CD14-positive monocyte (primary cell): ENCODE measurements around the gene ACAA1. TPM values are rescaled to one million over a fixed set of nuclear protein-coding genes. Genes with fewer than 3 reads are reported as not detected.

Source experiments
- DNase-seq, 3 donors: peaks; one replicate each; pipeline ENCODE4 v3.0.0-alpha.2; 2011 to 2022
- H2AFZ ChIP-seq: 2 replicates; pipeline ENCODE4 v1.6.0; 2012; ENCODE audit warnings: mild to moderate bottlenecking, low read depth, low read length, inconsistent platforms; ENCODE audit not compliant: insufficient read depth, poor library complexity, severe bottlenecking
- H3K27ac ChIP-seq, 2 donors: 1 replicate in 1 of 2; 2 replicates in 1 of 2; pipeline ENCODE4 v1.5.1; 2012 to 2013; ENCODE audit warnings: low read length in 2 of 2, control low read depth in 1 of 2, inconsistent platforms in 1 of 2, low read depth in 1 of 2, mild to moderate bottlenecking in 1 of 2
- H3K27me3 ChIP-seq, 2 donors: one replicate each; pipeline versions ENCODE4 v1.6.0 to v1.6.1; 2011 to 2013; ENCODE audit warnings: low read length in 2 of 2; ENCODE audit not compliant: control insufficient read depth in 2 of 2, insufficient read depth in 2 of 2
- H3K36me3 ChIP-seq, 2 donors: replicated peaks in 1 of 2; 1 replicate in 1 of 2; 2 replicates in 1 of 2; pipeline versions ENCODE4 v1.5.1 to v1.6.1; 2012 to 2013; ENCODE audit warnings: low read length in 2 of 2, control low read depth in 1 of 2, inconsistent platforms in 1 of 2, mild to moderate bottlenecking in 1 of 2; ENCODE audit not compliant: insufficient read depth in 2 of 2, control insufficient read depth in 1 of 2
- H3K4me1 ChIP-seq, 2 donors: 1 replicate in 1 of 2; 2 replicates in 1 of 2; pipeline versions ENCODE4 v1.5.1 to v1.6.1; 2012 to 2013; ENCODE audit warnings: low read length in 2 of 2, control low read depth in 1 of 2, inconsistent platforms in 1 of 2, mild to moderate bottlenecking in 1 of 2, moderate library complexity in 1 of 2; ENCODE audit not compliant: insufficient read depth in 2 of 2, control insufficient read depth in 1 of 2
- H3K4me2 ChIP-seq: replicated peaks from 2 replicates; pipeline ENCODE3; 2012; ENCODE audit warnings: low read length, moderate library complexity, mild to moderate bottlenecking; ENCODE audit not compliant: poor library complexity, severe bottlenecking; ENCODE audit errors: extremely low read depth
- H3K4me3 ChIP-seq, 3 experiments: fragments of 200-600 bp in 1 of 3; sonication (generic) in 1 of 3; replicated peaks in 1 of 3; 1 replicate in 2 of 3; 2 replicates in 1 of 3; pipeline ENCODE4 v1.5.1; 2011 to 2013; ENCODE audit warnings: low read length in 3 of 3, mild to moderate bottlenecking in 3 of 3, control low read depth in 2 of 3, low read depth in 2 of 3, inconsistent platforms in 1 of 3, moderate library complexity in 1 of 3
- H3K79me2 ChIP-seq: 2 replicates; pipeline ENCODE4 v1.6.0; 2012; ENCODE audit warnings: mild to moderate bottlenecking, control low read depth, inconsistent platforms, low read length, moderate library complexity; ENCODE audit not compliant: insufficient read depth
- H3K9ac ChIP-seq: 2 replicates; pipeline ENCODE4 v1.6.0; 2017; ENCODE audit warnings: low read length, mild to moderate bottlenecking; ENCODE audit not compliant: insufficient read depth, poor library complexity, severe bottlenecking
- H3K9me3 ChIP-seq, 2 donors: replicated peaks in 1 of 2; 1 replicate in 1 of 2; 2 replicates in 1 of 2; pipeline versions ENCODE4 v1.5.1 to v1.6.1; 2012 to 2013; ENCODE audit warnings: low read length in 2 of 2, control low read depth in 1 of 2; ENCODE audit not compliant: control insufficient read depth in 1 of 2, insufficient read depth in 1 of 2
- H4K20me1 ChIP-seq: 2 replicates; pipeline ENCODE4 v1.6.0; 2012; ENCODE audit warnings: mild to moderate bottlenecking, low read length, control low read depth, moderate library complexity; ENCODE audit not compliant: insufficient read depth
- H3K27ac Mint-ChIP-seq, 7 donors: one replicate each; pipeline ENCODE4 v1.8.0; 2020; ENCODE audit warnings: mild to moderate bottlenecking in 7 of 7, mixed read lengths in 7 of 7, moderate library complexity in 6 of 7, inconsistent platforms in 2 of 7
- H3K27me3 Mint-ChIP-seq, 3 donors: one replicate each; pipeline ENCODE4 v1.8.0; 2021 to 2022; ENCODE audit warnings: low read depth in 3 of 3, mild to moderate bottlenecking in 3 of 3, mixed read lengths in 3 of 3, moderate library complexity in 3 of 3, inconsistent platforms in 1 of 3
- H3K36me3 Mint-ChIP-seq, 2 donors: one replicate each; pipeline ENCODE4 v1.8.0; 2020; ENCODE audit warnings: mixed read lengths in 2 of 2, inconsistent platforms in 1 of 2, mild to moderate bottlenecking in 1 of 2
- H3K4me1 Mint-ChIP-seq: one replicate; pipeline ENCODE4 v1.8.0; 2020; ENCODE audit warnings: mild to moderate bottlenecking, mixed read lengths
- H3K4me3 Mint-ChIP-seq, 2 donors: one replicate each; pipeline ENCODE4 v1.8.0; 2020; ENCODE audit warnings: mild to moderate bottlenecking in 2 of 2, mixed read lengths in 2 of 2, moderate library complexity in 1 of 2
- H3K9me3 Mint-ChIP-seq, 7 donors: one replicate each; pipeline ENCODE4 v1.8.0; 2020 to 2022; ENCODE audit warnings: mixed read lengths in 7 of 7, mild to moderate bottlenecking in 6 of 7, moderate library complexity in 6 of 7, inconsistent platforms in 2 of 7
- WGBS: methylation state at CpG from one replicate; pipeline ENCODE4 v1.1.5; 2013; ENCODE audit warnings: missing lambda C conversion rate; ENCODE audit not compliant: insufficient coverage; 5-methylcytosine and 5-hydroxymethylcytosine counted together
- intact Hi-C, 2 donors: fragments of 100-400 bp; cut with micrococcal nuclease; formaldehyde crosslinking; loops; one replicate each; pipeline versions ENCODE4 v1.15.0 to v1.15.1; 2023
- polyA plus RNA-seq, 3 donors: library from polyadenylated mRNA; depleted of rRNA in 1 of 3; unstranded in 2 of 3; stranded (reverse) in 1 of 3; fragments of 300-500 nt in 2 of 3; fragments of >200 nt in 1 of 3; fragmentation: Illumina TruSeq in 2 of 3; gene quantifications; 1 replicate in 2 of 3; 2 replicates in 1 of 3; pipeline ENCODE4 v1.2.3, GENCODE V29; 2012 to 2021
- TF ChIP-seq, protein P1 (sequence below): fragments of 200-600 bp; IDR thresholded peaks from one replicate; pipeline ENCODE4 v1.8.0; 2022; ENCODE audit warnings: antibody characterized with exemption, mild to moderate bottlenecking

The ACAA1 gene
- polyA plus RNA-seq, 3 donors: 123 to 268 (median 133) TPM

DNA sequence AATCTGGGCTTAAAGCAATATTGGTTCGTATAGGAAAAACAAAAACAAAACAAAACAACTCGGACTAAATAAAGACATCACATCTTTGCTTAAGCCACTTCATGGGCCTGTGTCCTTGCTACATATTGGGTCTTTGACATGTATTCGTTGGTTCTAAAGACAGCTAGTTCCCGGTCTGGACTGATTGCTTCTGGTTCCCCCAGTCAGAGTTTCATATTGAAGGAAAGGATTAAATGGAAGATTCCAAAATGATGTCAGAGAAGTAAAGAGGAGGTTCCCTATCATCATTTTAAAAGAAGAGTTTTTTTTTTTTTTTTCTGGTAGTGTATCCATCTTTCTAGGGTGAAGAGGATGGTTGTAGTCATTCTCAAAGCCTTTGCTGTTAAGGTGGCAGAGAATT is 30.7 kb upstream of the ACAA1 start:
- Mint-ChIP-seq H3K9me3 (no peaks in the 10 kb centered on the region), H3K36me3 (peaks cover 19 to 24% of the 10 kb centered on the region in 2 donors), H3K27me3 (no peaks in the 10 kb centered on the region), H3K4me1 (peaks cover 64% of the 10 kb centered on the region), H3K27ac (peak overlapping the region in 2 of 7 donors; percentile 33 to 50), H3K4me3 (peak overlapping the region in 1 of 2 donors; percentile 5)
- Histone ChIP-seq H3K4me3 (peak overlapping the region in 1 of 3 experiments; percentile 94), H3K79me2 (peaks cover 71% of the 10 kb centered on the region), H3K4me1 (peaks cover 23 to 40% of the 10 kb centered on the region in 2 donors), H2AFZ (no peak overlapping the region), H3K27ac (no peak overlapping the region), H3K9me3 (no peaks in the 10 kb centered on the region), H3K9ac (no peak overlapping the region), H3K27me3 (no peaks in the 10 kb centered on the region), H3K36me3 (no peaks in the 10 kb centered on the region), H3K4me2 (peak overlapping the region; percentile 77), H4K20me1 (peaks cover 66% of the 10 kb centered on the region)
- DNase-seq: peak in 1 of 3 donors; percentile 33
- WGBS: 100% methylated on average over 1 of the region's 4 CpGs
- intact Hi-C loops: no loop called here
- TF ChIP-seq, protein P1, sequence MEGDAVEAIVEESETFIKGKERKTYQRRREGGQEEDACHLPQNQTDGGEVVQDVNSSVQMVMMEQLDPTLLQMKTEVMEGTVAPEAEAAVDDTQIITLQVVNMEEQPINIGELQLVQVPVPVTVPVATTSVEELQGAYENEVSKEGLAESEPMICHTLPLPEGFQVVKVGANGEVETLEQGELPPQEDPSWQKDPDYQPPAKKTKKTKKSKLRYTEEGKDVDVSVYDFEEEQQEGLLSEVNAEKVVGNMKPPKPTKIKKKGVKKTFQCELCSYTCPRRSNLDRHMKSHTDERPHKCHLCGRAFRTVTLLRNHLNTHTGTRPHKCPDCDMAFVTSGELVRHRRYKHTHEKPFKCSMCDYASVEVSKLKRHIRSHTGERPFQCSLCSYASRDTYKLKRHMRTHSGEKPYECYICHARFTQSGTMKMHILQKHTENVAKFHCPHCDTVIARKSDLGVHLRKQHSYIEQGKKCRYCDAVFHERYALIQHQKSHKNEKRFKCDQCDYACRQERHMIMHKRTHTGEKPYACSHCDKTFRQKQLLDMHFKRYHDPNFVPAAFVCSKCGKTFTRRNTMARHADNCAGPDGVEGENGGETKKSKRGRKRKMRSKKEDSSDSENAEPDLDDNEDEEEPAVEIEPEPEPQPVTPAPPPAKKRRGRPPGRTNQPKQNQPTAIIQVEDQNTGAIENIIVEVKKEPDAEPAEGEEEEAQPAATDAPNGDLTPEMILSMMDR: no peak

DNA sequence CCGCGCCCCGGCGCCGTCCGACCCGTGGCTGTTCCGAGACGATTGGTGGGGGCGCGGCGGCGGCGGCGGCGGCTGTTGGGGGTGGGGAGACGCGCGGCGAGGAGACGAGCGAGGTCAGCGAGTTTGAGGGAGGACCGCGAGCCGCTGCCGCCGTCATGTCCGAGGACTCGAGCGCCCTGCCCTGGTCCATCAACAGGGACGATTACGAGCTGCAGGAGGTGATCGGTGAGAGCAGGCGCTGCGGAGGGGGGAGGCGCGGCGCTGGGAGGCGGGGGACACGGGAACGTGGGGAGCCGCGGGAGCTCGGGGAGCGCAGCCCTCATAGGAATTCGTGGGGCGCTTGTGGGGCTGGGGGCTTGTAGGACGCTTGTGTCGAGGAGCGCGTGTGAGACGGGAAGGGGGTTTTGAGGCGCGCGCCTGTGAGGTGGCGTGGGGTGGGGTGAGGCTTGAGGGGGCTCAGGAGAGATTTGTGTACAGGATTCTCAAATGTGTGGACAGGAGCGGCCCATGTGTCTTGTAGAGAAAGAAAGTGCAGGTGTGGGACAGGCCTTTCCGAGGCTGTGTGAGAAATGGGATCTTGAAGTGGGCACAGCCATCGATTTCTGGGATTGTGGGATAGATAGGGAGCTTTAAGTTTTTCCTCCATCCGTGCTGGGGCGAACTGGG is 28.9 kb upstream of the ACAA1 start:
- H3K4me2 ChIP-seq: peak overlapping the region; percentile 77
- Mint-ChIP-seq H3K27me3 (no peaks in the 10 kb centered on the region), H3K4me1 (peaks cover 55% of the 10 kb centered on the region), H3K36me3 (peaks cover 19 to 24% of the 10 kb centered on the region in 2 donors), H3K9me3 (no peaks in the 10 kb centered on the region), H3K4me3 (peak overlapping the region; percentile 93 to 94), H3K27ac (peak overlapping the region; percentile 99 to 100 (median 100))
- H3K4me1 ChIP-seq: peaks cover 21 to 40% of the 10 kb centered on the region in 2 donors
- H3K36me3 ChIP-seq: no peaks in the 10 kb centered on the region
- WGBS: 0% methylated on average over 57 of the region's 62 CpGs
- intact Hi-C loops: loop anchor here (1.0 to 2.0 kb wide), 2 partner anchors 27 to 29 kb away; partner anchors contain the start of genes ACAA1 (in 1 of the 2) and MYD88 (in 1 of the 2)
- peak overlapping the region; percentile 96 to 99 for H3K27ac ChIP-seq
- H2AFZ ChIP-seq: peak overlapping the region; percentile 59
- H3K79me2 ChIP-seq: peaks cover 54% of the 10 kb centered on the region
- peak in 1 of 3 donors; percentile 54 for DNase-seq
- TF ChIP-seq, protein P1: no peak
- H3K9me3 ChIP-seq: no peaks in the 10 kb centered on the region
- peaks cover 48% of the 10 kb centered on the region for H4K20me1 ChIP-seq
- peak overlapping the region; percentile 97 for H3K9ac ChIP-seq
- peak overlapping the region; percentile 61 to 94 (median 66) for H3K4me3 ChIP-seq
- H3K27me3 ChIP-seq: no peaks in the 10 kb centered on the region
